Measurements from ENCODE around the gene TAS2R13. TPM values are rescaled to one million over a fixed set of nuclear protein-coding genes. Genes with fewer than 3 reads are reported as not detected.

The TAS2R13 gene
- total and polyA plus RNA-seq, 4 donors: 1.7 to 13.5 TPM; not detected in 2

DNA sequence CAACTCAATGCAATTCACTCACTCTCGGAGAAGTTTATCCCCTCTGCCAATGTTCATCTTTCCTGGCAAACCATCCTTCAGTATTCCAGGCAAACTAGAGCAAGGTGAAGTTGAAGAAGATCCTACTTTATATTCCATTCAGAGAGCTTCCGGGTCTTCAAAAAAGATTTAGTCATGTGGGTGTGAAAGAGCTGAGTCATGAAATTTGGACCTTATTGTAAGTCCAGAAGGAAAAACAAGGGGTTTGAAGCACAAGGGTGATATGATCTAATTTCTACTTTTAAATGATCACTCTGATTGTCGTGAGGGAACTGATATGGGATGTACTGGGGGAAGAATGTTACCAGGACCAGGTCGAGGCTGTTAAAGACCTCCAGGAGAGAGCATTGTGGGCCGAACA, 16.9 kb upstream of the TAS2R13 start:
- Histone ChIP-seq H3K9me3 (ENCODE audit: control insufficient read depth in 4 of 4, insufficient read depth in 3 of 4, low read length in 3 of 4) (no peaks in the 10 kb centered on the region), H3K36me3 (ENCODE audit: control insufficient read depth in 4 of 4, insufficient read depth in 4 of 4, low read length in 4 of 4) (no peaks in the 10 kb centered on the region), H3K9ac (ENCODE audit: insufficient read depth in 1 of 2, low read length in 2 of 2) (no peak overlapping the region), H3K4me3 (no peak overlapping the region), H3K4me1 (ENCODE audit: control insufficient read depth in 5 of 5, insufficient read depth in 5 of 5, low read length in 5 of 5) (peaks cover 0 to 3% (median 0%) of the 10 kb centered on the region in 5 donors), H3K27me3 (ENCODE audit: control insufficient read depth in 3 of 3, insufficient read depth in 3 of 3, low read length in 2 of 3) (no peaks in the 10 kb centered on the region), H3K27ac (ENCODE audit: low read depth in 1 of 2, low read length in 1 of 2) (no peak overlapping the region)
- DNase-seq (no peak), ATAC-seq (ENCODE audit: insufficient read depth, low FRiP score) (no peak)
- 85 to 97% methylated on average over 5 of the region's 5 CpGs for WGBS, 2 donors
- TF ChIP-seq, protein P1, sequence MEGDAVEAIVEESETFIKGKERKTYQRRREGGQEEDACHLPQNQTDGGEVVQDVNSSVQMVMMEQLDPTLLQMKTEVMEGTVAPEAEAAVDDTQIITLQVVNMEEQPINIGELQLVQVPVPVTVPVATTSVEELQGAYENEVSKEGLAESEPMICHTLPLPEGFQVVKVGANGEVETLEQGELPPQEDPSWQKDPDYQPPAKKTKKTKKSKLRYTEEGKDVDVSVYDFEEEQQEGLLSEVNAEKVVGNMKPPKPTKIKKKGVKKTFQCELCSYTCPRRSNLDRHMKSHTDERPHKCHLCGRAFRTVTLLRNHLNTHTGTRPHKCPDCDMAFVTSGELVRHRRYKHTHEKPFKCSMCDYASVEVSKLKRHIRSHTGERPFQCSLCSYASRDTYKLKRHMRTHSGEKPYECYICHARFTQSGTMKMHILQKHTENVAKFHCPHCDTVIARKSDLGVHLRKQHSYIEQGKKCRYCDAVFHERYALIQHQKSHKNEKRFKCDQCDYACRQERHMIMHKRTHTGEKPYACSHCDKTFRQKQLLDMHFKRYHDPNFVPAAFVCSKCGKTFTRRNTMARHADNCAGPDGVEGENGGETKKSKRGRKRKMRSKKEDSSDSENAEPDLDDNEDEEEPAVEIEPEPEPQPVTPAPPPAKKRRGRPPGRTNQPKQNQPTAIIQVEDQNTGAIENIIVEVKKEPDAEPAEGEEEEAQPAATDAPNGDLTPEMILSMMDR (IDR thresholded peaks at IDR 0.05; ENCODE audit: control extremely low read depth, extremely low read depth): no peak

DNA sequence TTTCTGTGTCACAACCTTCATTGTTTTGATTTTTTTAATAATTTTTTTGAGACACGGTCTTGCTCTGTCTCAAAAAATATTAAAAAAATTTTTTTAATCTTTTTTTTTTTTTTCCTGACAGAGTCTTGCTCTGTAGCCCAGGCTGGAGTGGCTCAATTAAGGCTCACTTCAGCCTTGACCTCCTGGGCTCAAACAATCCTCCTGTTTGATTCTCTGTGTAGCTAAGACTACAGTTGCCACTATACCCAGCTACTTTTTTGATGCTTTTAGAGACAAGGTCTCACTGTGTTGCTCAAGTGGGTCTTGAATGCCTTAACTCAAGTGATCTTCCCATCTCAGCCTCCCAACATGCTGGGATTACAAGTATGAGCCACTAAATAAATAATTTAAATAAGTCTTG, 10.4 kb upstream of the TAS2R13 start:
- ATAC-seq (ENCODE audit: insufficient read depth, low FRiP score) (no peak), DNase-seq (no peak)
- WGBS, 2 donors: 76 to 95% methylated on average over 1 of the region's 1 CpG
- TF ChIP-seq, protein P1 (IDR thresholded peaks at IDR 0.05; ENCODE audit: control extremely low read depth, extremely low read depth): no peak
- H3K9ac ChIP-seq (ENCODE audit: insufficient read depth in 1 of 2, low read length in 2 of 2): no peak overlapping the region
- H3K27ac ChIP-seq (ENCODE audit: low read depth in 1 of 2, low read length in 1 of 2): no peak overlapping the region
- no peak overlapping the region for H3K4me3 ChIP-seq
- H3K27me3 ChIP-seq (ENCODE audit: control insufficient read depth in 3 of 3, insufficient read depth in 3 of 3, low read length in 2 of 3): no peaks in the 10 kb centered on the region
- no peaks in the 10 kb centered on the region for H3K36me3 ChIP-seq (ENCODE audit: control insufficient read depth in 4 of 4, insufficient read depth in 4 of 4, low read length in 4 of 4)
- H3K4me1 ChIP-seq (ENCODE audit: control insufficient read depth in 5 of 5, insufficient read depth in 5 of 5, low read length in 5 of 5): no peaks in the 10 kb centered on the region
- no peaks in the 10 kb centered on the region for H3K9me3 ChIP-seq (ENCODE audit: control insufficient read depth in 4 of 4, insufficient read depth in 3 of 4, low read length in 3 of 4)

GRCh38 chr12:10910380-10910779, 1.0 kb upstream of the TAS2R13 start:
- Histone ChIP-seq H3K36me3 (ENCODE audit: control insufficient read depth in 4 of 4, insufficient read depth in 4 of 4, low read length in 4 of 4) (no peaks in the 10 kb centered on the region), H3K9me3 (ENCODE audit: control insufficient read depth in 4 of 4, insufficient read depth in 3 of 4, low read length in 3 of 4) (peaks cover 0 to under 1% (median 0%) of the 10 kb centered on the region in 4 donors), H3K4me1 (ENCODE audit: control insufficient read depth in 5 of 5, insufficient read depth in 5 of 5, low read length in 5 of 5) (peaks cover 0 to 10% (median 0%) of the 10 kb centered on the region in 5 donors), H3K9ac (ENCODE audit: insufficient read depth in 1 of 2, low read length in 2 of 2) (no peak overlapping the region), H3K4me3 (no peak overlapping the region), H3K27ac (ENCODE audit: low read depth in 1 of 2, low read length in 1 of 2) (no peak overlapping the region), H3K27me3 (ENCODE audit: control insufficient read depth in 3 of 3, insufficient read depth in 3 of 3, low read length in 2 of 3) (no peaks in the 10 kb centered on the region)
- ATAC-seq (ENCODE audit: insufficient read depth, low FRiP score): no peak
- DNase-seq: no peak
- TF ChIP-seq, protein P1 (IDR thresholded peaks at IDR 0.05; ENCODE audit: control extremely low read depth, extremely low read depth): no peak
- 83 to 98% methylated on average over 8 of the region's 8 CpGs for WGBS, 2 donors

- TF ChIP-seq, protein P1 (IDR thresholded peaks at IDR 0.05; ENCODE audit: control extremely low read depth, extremely low read depth): no peak
- Histone ChIP-seq H3K9ac (ENCODE audit: insufficient read depth in 1 of 2, low read length in 2 of 2) (no peak overlapping the region), H3K4me3 (no peak overlapping the region), H3K27ac (ENCODE audit: low read depth in 1 of 2, low read length in 1 of 2) (no peak overlapping the region), H3K27me3 (ENCODE audit: control insufficient read depth in 3 of 3, insufficient read depth in 3 of 3, low read length in 2 of 3) (no peaks in the 10 kb centered on the region), H3K9me3 (ENCODE audit: control insufficient read depth in 4 of 4, insufficient read depth in 3 of 4, low read length in 3 of 4) (peaks cover 0 to 22% (median 11%) of the 10 kb centered on the region in 4 donors), H3K4me1 (ENCODE audit: control insufficient read depth in 5 of 5, insufficient read depth in 5 of 5, low read length in 5 of 5) (no peaks in the 10 kb centered on the region), H3K36me3 (ENCODE audit: control insufficient read depth in 4 of 4, insufficient read depth in 4 of 4, low read length in 4 of 4) (no peaks in the 10 kb centered on the region)
- 95 to 96% methylated on average over 4 of the region's 4 CpGs for WGBS, 2 donors
- ATAC-seq (ENCODE audit: insufficient read depth, low FRiP score) (no peak), DNase-seq (no peak)
These were observed 4.7 kb downstream of the TAS2R13 start for GRCh38 chr12:10904686-10905085.
